ENCODE data around the gene PIK3R5.

PIK3R5 gene

GRCh38 chr17:8879410-8879809 lies 86.1 kb downstream of the PIK3R5 start:
- DNase-seq (ENCODE audit: low read depth), result no peak

DNA sequence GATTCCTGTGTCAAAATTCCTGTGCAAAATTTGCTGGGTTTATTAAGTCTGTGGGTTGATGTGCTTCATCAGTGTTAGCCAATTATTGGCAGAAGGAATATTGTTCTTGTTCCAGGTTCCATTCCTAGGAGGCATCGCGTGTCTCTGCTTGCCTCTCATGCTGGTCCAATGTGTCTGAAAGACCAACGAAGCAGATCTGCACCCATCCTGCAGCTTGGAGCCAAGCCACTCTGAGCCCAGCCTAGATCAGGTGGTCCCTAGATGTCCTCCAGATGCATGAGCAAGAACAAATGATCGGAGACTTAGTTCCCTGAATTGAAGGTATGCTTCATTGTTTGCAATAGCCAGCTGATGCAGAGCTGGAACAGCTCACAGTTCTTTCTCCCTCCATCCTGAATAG lies 87.5 kb downstream of the PIK3R5 start:
- no peak for DNase-seq (ENCODE audit: low read depth)

- no peak for DNase-seq (ENCODE audit: low read depth)
Measured at GRCh38 chr17:8875957-8876356, 89.5 kb downstream of the PIK3R5 start.

- DNase-seq (ENCODE audit: low read depth), result no peak
Measured at GRCh38 chr17:8875436-8875835, 90.1 kb downstream of the PIK3R5 start.

DNA sequence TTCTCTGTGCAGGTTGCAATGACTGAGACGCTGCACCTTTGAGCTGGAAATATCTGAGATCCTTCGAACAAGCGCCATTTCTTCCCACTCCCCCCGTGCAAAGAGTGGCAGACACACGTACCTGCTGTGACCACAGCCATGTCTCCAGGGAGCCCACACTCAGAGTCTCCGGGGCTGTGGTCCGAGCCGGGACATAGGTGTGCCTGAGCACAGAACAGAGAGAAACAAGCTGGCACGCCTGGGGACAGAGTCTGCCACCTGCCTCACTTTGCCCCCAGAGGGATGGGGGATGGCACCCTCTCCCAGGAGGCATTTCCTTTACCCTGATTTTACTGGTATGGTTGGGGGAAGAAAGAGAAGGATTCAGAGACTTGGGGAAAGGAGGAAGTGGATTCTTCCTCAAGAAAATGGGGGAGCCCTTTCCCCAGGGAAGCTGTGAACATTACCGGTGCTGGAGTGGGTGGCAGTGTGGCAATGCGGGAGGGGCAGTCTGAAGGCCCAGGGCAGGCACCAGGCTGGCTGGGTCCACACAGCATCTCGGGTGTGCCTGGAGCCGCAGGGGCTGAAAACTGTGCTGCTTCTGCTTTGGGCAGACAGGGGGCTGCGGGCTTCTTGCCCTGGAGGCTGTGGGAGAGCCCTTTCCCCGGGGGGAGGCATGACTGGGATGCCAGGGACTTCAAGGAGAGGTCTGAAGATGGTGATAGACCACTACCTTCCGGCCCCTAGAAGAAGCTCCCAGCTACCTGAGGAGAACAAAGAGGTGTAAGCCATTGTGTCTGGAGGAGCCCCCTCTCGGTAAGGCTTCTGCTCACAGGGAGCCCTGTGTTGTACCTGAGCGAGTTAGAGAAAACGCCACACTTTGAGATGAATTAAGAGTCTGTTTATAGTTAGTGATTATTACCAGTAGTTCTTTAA lies 91.4 kb downstream of the PIK3R5 start:
- DNase-seq (ENCODE audit: low read depth), result no peak

DNA sequence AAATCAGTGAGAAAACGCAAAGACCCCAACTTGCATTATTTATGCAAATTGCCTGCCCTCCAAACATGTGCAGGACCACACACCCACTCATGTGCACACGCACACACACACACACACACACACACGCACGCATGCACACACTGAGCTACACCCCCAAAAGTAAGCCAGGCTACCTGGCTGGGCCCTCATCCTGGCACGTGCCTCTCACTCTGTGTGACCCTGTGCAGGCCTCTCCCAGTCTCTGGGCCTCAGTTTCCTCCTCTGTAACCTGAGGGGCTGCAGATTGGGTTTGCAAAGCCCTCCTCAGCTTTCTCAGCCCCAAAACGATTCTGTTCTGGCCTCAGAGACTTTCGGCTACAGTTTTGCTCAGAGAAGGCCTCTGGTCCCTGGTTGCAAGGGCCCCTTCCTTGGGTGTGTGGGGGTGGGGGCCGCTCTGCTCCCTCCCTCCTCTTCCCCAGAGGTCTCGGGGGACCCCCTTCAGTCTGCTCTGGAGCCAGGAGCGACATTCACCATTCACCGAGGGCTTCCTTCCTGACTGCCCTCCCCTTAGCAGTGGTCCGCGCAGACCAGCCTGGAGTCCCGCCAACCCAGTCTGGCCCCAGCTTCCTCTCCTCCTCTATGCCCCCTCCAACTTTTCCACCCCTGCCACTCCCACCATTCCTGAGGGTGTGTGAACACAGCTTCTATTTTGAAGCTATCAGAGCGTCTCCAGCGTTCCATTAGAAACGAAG lies 92.6 kb downstream of the PIK3R5 start:
- no peak for DNase-seq (ENCODE audit: low read depth)

DNA sequence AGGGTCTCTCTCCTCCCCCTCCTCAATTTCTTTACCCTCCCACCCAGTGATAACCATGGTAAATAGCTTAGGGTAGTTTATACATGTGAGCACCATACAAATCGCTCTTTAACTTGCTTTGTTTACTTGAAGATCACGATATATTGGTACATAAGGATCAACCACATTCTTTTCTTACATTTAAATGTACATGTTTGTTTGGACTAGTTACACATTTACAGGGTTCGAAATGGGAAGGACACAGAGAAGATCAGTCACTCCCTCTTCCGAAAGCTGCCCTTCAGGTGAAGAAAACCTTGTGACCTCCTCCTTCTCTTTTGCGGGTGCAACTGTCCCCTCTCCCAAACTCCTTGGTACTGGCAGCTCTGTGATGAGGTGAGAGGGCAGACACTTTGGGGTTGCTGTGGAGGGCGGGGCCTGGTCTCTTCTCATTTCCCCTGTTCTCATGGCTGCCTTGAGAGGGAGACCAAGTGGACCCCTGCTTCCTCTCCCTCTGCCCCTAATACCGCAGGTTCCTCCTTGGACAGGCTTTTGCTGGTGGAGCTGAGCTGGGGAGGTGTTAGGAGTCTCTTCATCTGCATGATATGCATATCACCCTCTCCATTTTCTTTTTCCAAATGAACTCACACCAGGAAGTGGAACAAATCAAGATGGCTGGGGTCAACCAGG lies 93.3 kb downstream of the PIK3R5 start:
- DNase-seq (ENCODE audit: low read depth), result no peak

DNA sequence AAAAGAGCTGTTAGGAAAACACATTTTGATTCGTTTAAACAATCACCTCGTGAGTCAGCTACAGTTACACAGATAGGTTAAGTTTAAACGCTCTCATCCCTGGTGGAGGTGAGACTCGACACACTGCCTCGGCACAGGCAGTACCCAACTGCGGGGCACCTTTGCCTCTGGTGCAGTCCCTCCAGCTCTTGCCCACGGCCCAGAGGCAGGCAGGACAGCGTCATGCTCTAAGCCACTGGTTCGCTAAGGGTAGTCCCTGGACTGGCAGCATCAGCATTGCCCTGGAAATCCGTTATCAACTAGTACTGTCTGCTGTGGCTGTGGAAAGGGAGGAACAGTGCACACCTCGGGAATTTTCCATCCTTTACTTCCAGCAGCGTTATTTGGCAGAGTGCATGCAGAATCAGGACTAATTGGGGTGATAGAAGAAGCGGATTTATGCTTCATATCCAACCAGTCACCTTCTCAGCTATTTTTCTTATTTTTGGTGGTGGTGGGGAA lies 94.4 kb downstream of the PIK3R5 start:
- no peak for DNase-seq (ENCODE audit: low read depth)

GRCh38 chr17:8870406-8871040 lies 95.0 kb downstream of the PIK3R5 start:
- no peak for DNase-seq (ENCODE audit: low read depth)

- DNase-seq (ENCODE audit: low read depth), result no peak
Measured at GRCh38 chr17:8869114-8869815, 96.2 kb downstream of the PIK3R5 start.

DNA sequence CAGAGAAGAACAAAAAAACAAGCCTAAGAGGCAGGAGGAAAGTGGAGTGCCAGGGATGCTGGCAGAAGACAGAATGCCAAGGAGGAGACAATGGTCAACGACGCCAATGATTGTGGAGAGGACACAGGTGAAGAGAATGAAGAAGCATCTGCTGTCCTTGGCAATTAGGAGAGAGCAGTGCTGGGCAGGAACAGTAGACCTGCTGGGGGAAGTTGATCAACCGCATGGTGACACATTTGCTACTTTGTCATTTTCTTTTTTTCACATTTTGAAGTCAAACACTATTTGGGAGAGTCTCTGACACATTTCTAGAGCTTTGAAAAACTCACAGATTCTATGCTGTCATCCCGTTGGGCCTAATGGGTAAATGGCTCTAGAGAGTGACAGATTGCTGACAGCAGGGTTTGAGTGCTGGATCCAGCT lies 97.0 kb downstream of the PIK3R5 start:
- no peak for DNase-seq (ENCODE audit: low read depth)

GRCh38 chr17:8868092-8868491 lies 97.4 kb downstream of the PIK3R5 start:
- no peak for DNase-seq (ENCODE audit: low read depth)

- DNase-seq (ENCODE audit: low read depth), result no peak
Measured at GRCh38 chr17:8867361-8867981, 98.0 kb downstream of the PIK3R5 start, which contains the start of gene PIK3R6. PIK3R6 (minus strand) TSS chr17:8867674; CDS start chr17:8849794, 17,880 bp downstream.

DNA sequence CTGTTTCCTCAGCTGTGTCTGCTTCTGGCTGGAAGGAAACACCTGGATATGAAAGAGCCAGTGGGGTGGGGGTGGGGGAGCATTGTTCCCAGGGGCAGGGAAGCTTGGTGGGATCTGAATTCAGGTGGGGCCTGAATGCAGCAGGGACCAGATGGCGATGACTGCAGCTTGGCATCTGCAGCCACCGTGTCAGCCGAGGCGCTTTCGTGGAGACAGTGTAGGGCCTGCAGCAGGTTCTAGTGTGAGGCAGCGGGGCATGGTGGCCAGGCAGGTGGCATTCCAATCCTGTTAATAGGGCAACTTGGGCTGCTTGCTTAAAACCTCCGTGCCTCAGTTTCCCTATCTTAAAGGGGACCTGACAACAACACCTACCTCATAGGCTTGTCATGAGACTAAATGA lies 99.7 kb downstream of the PIK3R5 start:
- DNase-seq (ENCODE audit: low read depth), result no peak

DNA sequence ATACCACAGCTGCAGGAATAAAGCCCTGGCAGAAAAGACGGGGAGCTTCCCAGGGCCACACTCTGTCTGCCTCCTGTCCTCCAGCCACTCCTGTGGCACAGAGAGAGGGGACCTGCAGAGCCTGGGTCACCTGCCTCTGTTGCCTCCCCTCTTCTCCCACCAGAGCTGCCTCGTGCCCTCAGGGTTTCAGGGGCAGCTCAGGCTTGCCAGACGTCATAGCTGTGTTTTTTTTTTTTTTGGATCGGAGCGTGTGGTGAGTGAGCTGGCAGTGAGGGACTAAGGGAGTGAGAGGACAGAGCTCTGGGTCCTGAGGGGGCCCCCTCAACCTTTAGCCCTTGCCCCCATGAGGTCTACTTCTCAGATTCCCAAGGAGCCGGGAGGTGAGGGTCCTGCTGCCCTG lies 100.1 kb downstream of the PIK3R5 start:
- no peak for DNase-seq (ENCODE audit: low read depth)

- no peak for DNase-seq (ENCODE audit: low read depth)
Measured at GRCh38 chr17:8862213-8863056, 103.1 kb downstream of the PIK3R5 start.

GRCh38 chr17:8861495-8862181 lies 103.9 kb downstream of the PIK3R5 start:
- DNase-seq (ENCODE audit: low read depth), result no peak

GRCh38 chr17:8859804-8860430 lies 105.6 kb downstream of the PIK3R5 start:
- DNase-seq (ENCODE audit: low read depth), result no peak

All from T-helper 22 cell (primary cell).